Kidney (tissue), 14 donors: ENCODE measurements around the gene PLCL2. TPM values are rescaled to one million over a fixed set of nuclear protein-coding genes. Genes with fewer than 3 reads are reported as not detected.
A peak's percentile ranks its signal among the peaks of the same experiment; 100 is the strongest.

Source experiments
- DNase-seq, 5 donors: peaks; one replicate each; pipeline ENCODE4 v3.0.0-alpha.2; 2013 to 2020
- FAIRE-seq: peaks from 2 replicates; lab custom pipeline; 2012; peaks lifted over from hg19 to GRCh38; lab: Jason Lieb, UNC
- H3K27ac ChIP-seq, 2 donors: one replicate each; pipeline ENCODE4 v1.7.0; 2013; ENCODE audit warnings: low read depth in 2 of 2, low read length in 2 of 2, inconsistent platforms in 1 of 2
- H3K27me3 ChIP-seq: one replicate; pipeline ENCODE4 v1.7.1; 2013; ENCODE audit warnings: low read length, inconsistent platforms; ENCODE audit not compliant: control insufficient read depth, insufficient read depth
- H3K36me3 ChIP-seq, 3 donors: one replicate each; pipeline versions ENCODE4 v1.7.0 to v1.7.1; 2013; ENCODE audit warnings: low read length in 3 of 3, control low read depth in 1 of 3, inconsistent platforms in 1 of 3; ENCODE audit not compliant: insufficient read depth in 3 of 3, control insufficient read depth in 2 of 3
- H3K4me1 ChIP-seq, 3 donors: one replicate each; pipeline versions ENCODE4 v1.7.0 to v1.7.1; 2013; ENCODE audit warnings: low read length in 3 of 3, inconsistent platforms in 1 of 3, low read depth in 1 of 3; ENCODE audit not compliant: control insufficient read depth in 2 of 3, insufficient read depth in 2 of 3
- H3K4me3 ChIP-seq, 3 donors: one replicate each; pipeline versions ENCODE4 v1.7.0 to v1.8.1; 2013; ENCODE audit warnings: low read length in 3 of 3, control low read depth in 1 of 3, inconsistent platforms in 1 of 3
- H3K9ac ChIP-seq, 3 donors: one replicate each; pipeline versions ENCODE4 v1.7.0 to v1.7.1; 2013; ENCODE audit warnings: low read length in 3 of 3, control low read depth in 1 of 3, inconsistent platforms in 1 of 3
- H3K9me3 ChIP-seq, 3 donors: one replicate each; pipeline versions ENCODE4 v1.7.0 to v1.7.1; 2013; ENCODE audit warnings: low read length in 3 of 3, control low read depth in 1 of 3, inconsistent platforms in 1 of 3; ENCODE audit not compliant: control insufficient read depth in 2 of 3, insufficient read depth in 1 of 3
- CTCF ChIP-seq: IDR thresholded peaks from 3 replicates; pipeline ENCODE4 v1.5.1; 2012; ENCODE audit warnings: mild to moderate bottlenecking, moderate library complexity, borderline replicate concordance; ENCODE audit not compliant: insufficient read depth; ENCODE audit errors: extremely low read depth
- intact Hi-C: fragments of 100-400 bp; cut with DNase I; formaldehyde crosslinking; loops from one replicate; pipeline ENCODE4 v1.11.1; 2022
- polyA plus RNA-seq: library from polyadenylated mRNA; stranded (reverse); fragments of 350-450 nt; fragmentation: Illumina TruSeq; extraction: RNeasy Lipid Tissue Mini Kit (QIAGEN cat#74804); gene quantifications from one replicate; pipeline ENCODE4 v1.2.3, GENCODE V29; 2014; ENCODE audit warnings: low read depth, low replicate concordance; ENCODE audit not compliant: insufficient read depth
- total RNA-seq: library from RNA; stranded (reverse); fragmentation: NEBNext Ultra II Directional; extraction: Animal tissue kit (Norgen Biotek cat#: 25700); gene quantifications from one replicate; pipeline ENCODE4 v1.2.1, GENCODE V29; 2021
- donor health status: control.
- donor health status: control.
- donor health status: control.
- donor health status: control.
- donor health status: control.
- donor health status: DM: yes; HTN: yes; CAD: no.
- donor health status: Normal renal cell carcinoma (clear cell type).

Gene PLCL2
- total and polyA plus RNA-seq, 2 donors from 2014 or later = 10.5 to 19.1 TPM

- Histone ChIP-seq H3K9ac (no peak overlapping the region), H3K4me3 (no peak overlapping the region), H3K9me3 (no peaks in the 10 kb centered on the region), H3K27me3 (no peaks in the 10 kb centered on the region), H3K4me1 (no peaks in the 10 kb centered on the region), H3K27ac (no peak overlapping the region), H3K36me3 (no peaks in the 10 kb centered on the region)
- FAIRE-seq = no peak
- intact Hi-C loops = no loop called here
- DNase-seq = peak in 4 of 5 donors; percentile 85 to 94 (median 91)
- TF ChIP-seq CTCF = no peak
These were observed 251.5 kb downstream of the PLCL2 start for GRCh38 chr3:17136136-17136721.

DNA sequence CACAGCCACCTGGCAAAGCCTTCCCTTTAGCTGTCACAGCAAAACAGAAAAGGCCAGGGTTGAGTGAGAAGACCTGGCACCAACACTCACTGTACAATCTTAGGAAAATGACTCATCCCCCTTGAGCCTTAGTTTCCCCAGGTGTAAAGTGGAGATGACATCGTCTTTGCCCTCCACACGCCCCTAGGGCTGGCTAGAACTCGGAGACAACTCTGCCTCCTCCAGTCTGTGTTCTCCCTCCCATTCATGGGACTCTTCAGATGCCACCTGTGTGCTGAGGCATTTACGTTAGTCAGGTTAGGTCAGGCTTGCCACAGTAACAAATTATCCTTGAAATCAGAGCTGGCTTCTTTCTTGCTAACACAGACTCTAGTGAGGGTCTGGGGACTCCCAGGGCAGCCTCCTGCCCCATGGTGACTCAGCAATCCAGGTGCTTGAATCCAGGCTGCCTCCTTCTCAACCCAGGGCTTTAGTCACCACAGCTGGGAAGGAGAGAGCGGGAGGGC lies 252.6 kb downstream of the PLCL2 start:
- no peak overlapping the region for H3K27ac ChIP-seq
- no peaks in the 10 kb centered on the region for H3K4me1 ChIP-seq
- H3K36me3 ChIP-seq = no peaks in the 10 kb centered on the region
- no peak for FAIRE-seq
- no peak overlapping the region for H3K4me3 ChIP-seq
- peak in 1 of 5 donors; percentile 23 for DNase-seq
- no peak overlapping the region for H3K9ac ChIP-seq
- H3K9me3 ChIP-seq = no peaks in the 10 kb centered on the region
- no peaks in the 10 kb centered on the region for H3K27me3 ChIP-seq
- intact Hi-C loops = no loop called here
- no peak for TF ChIP-seq CTCF

DNA sequence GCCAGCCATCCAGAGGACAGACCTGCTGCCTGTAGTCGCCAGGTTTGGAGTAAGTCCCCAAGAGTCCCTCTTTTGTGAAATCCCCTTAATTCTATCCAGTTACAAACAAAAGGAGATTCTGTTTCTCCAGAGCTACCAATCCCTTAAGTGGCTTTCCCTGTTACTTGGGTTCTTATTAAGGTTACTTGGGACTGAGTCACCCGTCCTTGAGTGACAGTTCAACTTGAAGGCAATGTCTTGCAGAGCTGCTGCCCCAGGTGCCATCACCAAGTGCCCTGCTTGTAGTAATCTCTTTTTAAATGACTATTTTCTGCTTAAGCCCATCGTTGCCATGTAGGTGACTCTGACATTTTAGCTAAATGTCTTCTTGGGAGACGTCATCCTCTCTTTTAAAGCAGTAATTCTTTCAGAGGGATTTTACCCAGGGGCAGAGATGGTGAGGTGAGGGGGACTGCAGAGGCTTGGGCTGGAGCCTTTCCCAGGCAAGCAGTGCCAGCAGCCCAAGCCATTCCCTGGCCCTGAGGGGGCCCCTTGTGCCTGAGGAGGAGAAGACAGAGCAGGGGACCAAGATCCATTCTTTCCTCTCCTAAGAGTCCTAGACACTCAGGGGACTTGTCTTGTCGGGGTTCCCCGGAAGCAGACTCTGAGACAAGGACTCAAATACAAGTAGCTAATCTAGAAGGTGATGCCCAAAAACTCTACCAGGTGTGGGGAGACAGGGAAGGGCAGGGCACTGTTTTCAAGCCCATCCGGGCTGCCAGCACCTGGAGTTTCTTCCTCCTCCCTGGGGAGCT lies 253.7 kb downstream of the PLCL2 start:
- no peaks in the 10 kb centered on the region for H3K4me1 ChIP-seq
- intact Hi-C loops = no loop called here
- no peak overlapping the region for H3K27ac ChIP-seq
- no peak for FAIRE-seq
- peak in 1 of 5 donors; percentile 11 for DNase-seq
- H3K9me3 ChIP-seq = no peaks in the 10 kb centered on the region
- H3K27me3 ChIP-seq = no peaks in the 10 kb centered on the region
- H3K36me3 ChIP-seq = no peaks in the 10 kb centered on the region
- no peak for TF ChIP-seq CTCF
- H3K4me3 ChIP-seq = no peak overlapping the region
- H3K9ac ChIP-seq = no peak overlapping the region
